Subcutaneous abdominal adipose tissue (tissue), 5 donors: ENCODE data around the gene PI4KA.

Experiments used
- H3K27ac ChIP-seq: one replicate; pipeline ENCODE4 v1.7.0; 2013; ENCODE audit warnings: low read depth, mild to moderate bottlenecking, inconsistent platforms, low read length, moderate library complexity
- H3K27me3 ChIP-seq, 5 donors: one replicate each; pipeline ENCODE4 v1.7.0; 2013; ENCODE audit warnings: low read length in 5 of 5, inconsistent platforms in 1 of 5; ENCODE audit not compliant: control insufficient read depth in 5 of 5, insufficient read depth in 4 of 5
- H3K36me3 ChIP-seq, 5 donors: one replicate each; pipeline ENCODE4 v1.7.0; 2013; ENCODE audit warnings: low read length in 5 of 5; ENCODE audit not compliant: control insufficient read depth in 5 of 5, insufficient read depth in 5 of 5
- H3K4me1 ChIP-seq, 5 donors: one replicate each; pipeline ENCODE4 v1.7.0; 2013; ENCODE audit warnings: low read length in 5 of 5, mild to moderate bottlenecking in 3 of 5, moderate library complexity in 1 of 5; ENCODE audit not compliant: control insufficient read depth in 5 of 5, insufficient read depth in 5 of 5
- H3K4me3 ChIP-seq, 5 donors: one replicate each; pipeline ENCODE4 v1.7.0; 2013; ENCODE audit warnings: low read length in 5 of 5, low read depth in 1 of 5
- H3K9ac ChIP-seq, 5 donors: one replicate each; pipeline ENCODE4 v1.7.0; 2013; ENCODE audit warnings: low read length in 5 of 5, mild to moderate bottlenecking in 4 of 5, moderate library complexity in 3 of 5
- H3K9me3 ChIP-seq, 5 donors: one replicate each; pipeline ENCODE4 v1.7.0; 2013; ENCODE audit warnings: low read length in 5 of 5; ENCODE audit not compliant: control insufficient read depth in 5 of 5
- donor health status: healthy.
- donor health status: healthy.
- donor health status: healthy.
- donor health status: healthy.
- donor health status: healthy.

Gene PI4KA

DNA sequence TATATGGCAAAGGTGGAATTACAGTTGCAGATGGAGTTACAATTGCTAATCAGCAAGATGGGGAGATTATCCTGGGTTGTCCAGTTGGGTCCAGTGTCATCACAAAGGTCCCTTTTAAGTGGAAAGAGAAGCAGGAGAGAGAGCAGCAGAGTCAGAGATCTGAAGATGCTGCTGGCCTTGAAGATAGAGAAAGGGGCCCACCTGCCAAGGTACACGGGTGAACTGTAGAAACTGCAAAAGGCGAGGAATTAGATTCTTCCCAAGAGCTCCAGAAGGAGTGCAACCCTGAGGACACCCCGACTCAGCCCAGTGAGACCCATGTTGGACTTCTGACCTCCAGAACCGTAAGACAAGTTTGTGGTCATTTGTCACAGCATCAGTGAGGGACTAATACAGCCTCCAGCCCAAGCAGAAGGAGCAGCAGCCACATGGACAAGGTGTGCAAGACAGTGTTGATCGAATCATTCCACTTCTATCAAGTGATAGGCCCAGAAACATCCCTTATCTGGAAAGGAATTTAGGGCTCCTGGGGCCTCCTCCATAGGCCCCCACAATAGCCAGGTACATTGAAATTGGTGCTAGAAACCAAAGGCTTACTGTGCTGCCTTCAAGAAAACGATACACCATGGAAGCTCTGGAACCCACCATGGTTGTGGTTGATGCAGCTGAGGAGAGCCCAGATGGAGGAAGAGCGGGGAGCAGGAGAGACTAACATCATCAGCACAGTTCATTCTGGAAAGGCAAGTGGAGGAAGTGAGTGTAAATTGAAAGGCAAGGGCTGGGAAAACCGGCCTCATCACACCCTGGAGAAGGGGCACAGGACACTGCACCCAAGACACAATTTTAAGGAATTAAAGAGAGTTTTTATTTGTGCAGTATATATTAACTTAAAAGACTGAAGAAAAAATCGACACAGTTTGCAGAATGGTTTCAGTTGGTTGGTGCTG is 23.5 kb upstream of the PI4KA start:
- Histone ChIP-seq H3K4me1 (peaks cover 0 to 7% (median 3%) of the 10 kb centered on the region in 5 donors), H3K27me3 (no peaks in the 10 kb centered on the region), H3K4me3 (no peak overlapping the region), H3K27ac (no peak overlapping the region), H3K9me3 (no peaks in the 10 kb centered on the region), H3K9ac (no peak overlapping the region), H3K36me3 (peaks cover 0 to 61% (median 45%) of the 10 kb centered on the region in 5 donors)

DNA sequence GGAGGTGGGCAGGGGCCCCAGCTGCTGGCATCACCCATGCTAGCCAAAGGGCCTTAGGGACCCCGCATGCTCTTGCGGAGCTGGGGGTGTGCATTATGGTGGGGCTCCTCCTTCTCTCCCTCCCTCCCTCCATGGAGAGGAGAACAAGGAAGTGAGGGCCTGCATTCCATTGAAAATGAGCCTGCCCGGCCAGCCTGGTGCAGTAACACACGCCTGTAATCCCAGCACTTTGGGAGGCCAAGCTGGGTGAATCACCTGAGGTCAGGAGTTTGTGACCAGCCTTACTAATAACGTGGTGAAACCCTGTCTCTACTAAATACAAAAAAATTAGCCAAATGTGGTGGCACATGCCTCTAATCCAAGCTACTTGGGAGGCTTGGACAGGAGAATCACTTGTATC is 22.6 kb upstream of the PI4KA start:
- Histone ChIP-seq H3K9ac (no peak overlapping the region), H3K27me3 (no peaks in the 10 kb centered on the region), H3K4me3 (no peak overlapping the region), H3K4me1 (peaks cover 0 to 7% (median 3%) of the 10 kb centered on the region in 5 donors), H3K27ac (no peak overlapping the region), H3K36me3 (peaks cover 0 to 62% (median 49%) of the 10 kb centered on the region in 5 donors), H3K9me3 (no peaks in the 10 kb centered on the region)

DNA sequence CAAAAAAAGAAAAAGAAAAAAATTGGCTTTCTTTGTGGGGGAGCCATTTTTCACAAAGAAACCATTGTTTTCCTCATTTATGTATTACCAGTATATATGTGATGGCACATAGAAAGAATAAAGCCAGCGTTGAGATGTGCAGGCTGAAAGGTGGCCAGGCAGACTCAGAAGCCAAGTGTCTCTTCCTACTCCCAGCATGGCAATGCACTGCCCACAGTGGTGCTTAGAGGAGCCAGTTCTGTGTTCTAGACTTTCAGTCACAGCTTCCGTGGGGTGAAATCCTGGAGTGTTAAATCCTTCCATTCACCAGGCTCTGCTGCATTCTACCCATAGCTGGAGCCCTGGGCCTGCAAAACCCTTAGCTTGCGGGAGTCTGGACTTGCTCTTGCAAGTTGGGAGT is 19.1 kb upstream of the PI4KA start:
- H3K9ac ChIP-seq = no peak overlapping the region
- no peak overlapping the region for H3K27ac ChIP-seq
- H3K36me3 ChIP-seq = peaks cover 0 to 62% (median 45%) of the 10 kb centered on the region in 5 donors
- H3K27me3 ChIP-seq = no peaks in the 10 kb centered on the region
- no peak overlapping the region for H3K4me3 ChIP-seq
- H3K4me1 ChIP-seq = no peaks in the 10 kb centered on the region
- H3K9me3 ChIP-seq = no peaks in the 10 kb centered on the region

DNA sequence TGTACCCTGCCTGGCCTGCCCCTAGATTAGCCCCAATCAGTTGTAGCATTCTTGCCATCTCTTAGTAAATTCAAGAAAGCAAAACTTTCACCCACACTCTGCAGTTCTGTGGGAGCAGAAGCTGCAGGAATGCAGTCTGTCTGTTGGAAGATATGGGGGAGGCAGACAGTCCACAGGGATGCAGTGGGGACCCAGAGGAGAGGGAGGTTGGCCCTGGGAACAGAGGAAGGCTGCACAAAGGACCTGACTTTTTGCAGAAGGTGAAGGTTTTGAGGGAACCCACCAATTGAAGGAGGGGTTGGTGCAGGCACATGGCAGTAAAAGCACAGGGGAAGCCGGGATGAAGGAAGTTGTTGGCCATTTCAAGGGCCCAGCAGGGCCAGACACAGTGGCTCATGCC is 16.7 kb upstream of the PI4KA start:
- H3K9ac ChIP-seq = no peak overlapping the region
- H3K36me3 ChIP-seq = peaks cover 0 to 47% (median 40%) of the 10 kb centered on the region in 5 donors
- no peaks in the 10 kb centered on the region for H3K9me3 ChIP-seq
- no peaks in the 10 kb centered on the region for H3K4me1 ChIP-seq
- no peaks in the 10 kb centered on the region for H3K27me3 ChIP-seq
- H3K4me3 ChIP-seq = no peak overlapping the region
- no peak overlapping the region for H3K27ac ChIP-seq

DNA sequence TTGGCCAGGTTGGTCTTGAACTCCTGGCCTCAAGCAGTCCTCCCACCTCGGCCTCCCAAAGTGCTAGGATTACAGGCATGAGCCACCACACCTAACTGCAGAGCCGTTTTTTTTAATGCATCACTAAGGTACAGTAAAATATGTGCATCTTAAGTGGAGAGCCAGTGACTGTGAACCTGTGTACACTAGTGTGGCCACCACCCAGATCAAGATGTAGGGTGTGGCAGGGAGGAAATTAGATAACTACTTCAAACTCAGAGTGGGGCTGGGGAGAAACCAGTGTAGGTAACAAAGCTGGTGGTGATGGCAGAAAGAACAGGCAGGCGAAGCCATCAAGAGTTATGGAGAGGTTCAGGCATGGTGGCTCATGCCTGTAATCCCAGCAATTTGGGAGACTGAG is 14.6 kb upstream of the PI4KA start:
- no peaks in the 10 kb centered on the region for H3K27me3 ChIP-seq
- no peaks in the 10 kb centered on the region for H3K9me3 ChIP-seq
- H3K36me3 ChIP-seq = peaks cover 0 to 49% (median 39%) of the 10 kb centered on the region in 5 donors
- H3K4me1 ChIP-seq = peaks cover 0 to 5% (median 0%) of the 10 kb centered on the region in 5 donors
- H3K4me3 ChIP-seq = no peak overlapping the region
- no peak overlapping the region for H3K9ac ChIP-seq
- H3K27ac ChIP-seq = no peak overlapping the region

DNA sequence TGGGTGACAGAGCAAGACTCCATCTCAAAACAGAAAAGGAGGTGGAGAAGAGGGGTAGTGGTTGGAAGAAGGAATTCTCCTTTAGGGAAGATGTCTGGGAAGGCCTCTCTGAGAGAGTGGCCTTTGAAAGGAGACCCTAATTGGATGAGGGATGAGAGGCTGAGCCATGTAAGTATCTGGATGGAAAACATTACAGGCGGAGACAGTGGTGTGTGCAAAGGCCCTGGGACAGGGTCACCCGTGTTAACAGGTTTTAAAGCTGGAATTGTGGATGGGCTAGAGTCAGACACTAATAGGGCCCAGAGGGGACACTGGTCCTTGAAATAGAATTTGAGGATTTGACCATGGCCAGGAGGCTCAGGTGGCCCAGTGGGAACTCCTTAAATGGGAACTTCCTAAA is 10.6 kb upstream of the PI4KA start:
- Histone ChIP-seq H3K36me3 (peaks cover 0 to 39% (median 28%) of the 10 kb centered on the region in 5 donors), H3K9ac (no peak overlapping the region), H3K9me3 (no peaks in the 10 kb centered on the region), H3K27me3 (no peaks in the 10 kb centered on the region), H3K4me1 (peaks cover 6 to 35% (median 19%) of the 10 kb centered on the region in 5 donors), H3K4me3 (no peak overlapping the region), H3K27ac (no peak overlapping the region)

DNA sequence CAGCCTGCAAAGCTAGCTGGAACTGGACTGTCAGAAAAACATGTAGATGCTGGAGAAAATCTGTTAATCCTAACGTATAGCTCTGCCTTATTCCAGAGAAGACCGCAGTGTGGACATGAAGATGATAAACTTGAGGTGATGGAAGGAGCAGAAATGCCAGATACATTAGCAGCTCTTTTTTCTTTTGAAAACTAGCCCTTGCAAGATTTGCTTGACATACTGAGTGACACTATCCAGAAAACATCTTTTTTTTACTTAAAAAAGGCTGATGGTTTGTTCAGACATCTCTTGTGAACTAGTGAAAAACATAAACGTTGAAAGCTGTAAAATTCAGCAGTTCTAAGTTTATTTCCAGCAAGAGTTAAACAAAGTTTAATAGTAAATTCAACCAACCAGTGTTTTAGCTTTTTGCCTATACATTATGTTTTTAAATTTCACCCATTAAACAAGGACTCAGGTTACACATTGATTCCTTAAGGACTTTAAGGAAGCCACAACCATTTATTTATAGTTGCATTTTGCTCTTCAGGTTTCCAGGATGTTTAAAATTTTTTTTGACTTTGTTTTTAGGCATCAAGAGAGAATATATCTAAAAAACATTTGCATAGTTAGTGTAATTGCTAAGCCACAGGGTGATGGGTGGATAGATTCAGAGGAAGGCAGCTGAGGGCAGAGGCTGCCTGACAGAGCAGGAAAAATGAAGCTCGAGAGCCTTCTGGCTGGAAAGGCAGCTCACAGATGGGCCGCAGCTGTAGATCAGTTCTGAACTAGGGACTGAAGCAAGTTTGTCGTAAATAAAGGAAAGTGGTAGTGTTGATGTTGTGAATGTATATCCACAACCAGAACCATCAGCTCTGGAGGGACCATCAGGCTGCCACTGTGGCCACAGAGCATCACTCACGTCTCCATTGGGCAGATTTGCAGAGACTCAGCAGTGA is 9.7 kb upstream of the PI4KA start:
- peaks cover 6 to 36% (median 19%) of the 10 kb centered on the region in 5 donors for H3K4me1 ChIP-seq
- H3K27ac ChIP-seq = peak overlapping the region; percentile 81
- no peaks in the 10 kb centered on the region for H3K9me3 ChIP-seq
- H3K27me3 ChIP-seq = no peaks in the 10 kb centered on the region
- H3K36me3 ChIP-seq = peaks cover 3 to 39% (median 26%) of the 10 kb centered on the region in 5 donors
- peak overlapping the region in 4 of 5 donors; percentile 9 to 70 (median 31) for H3K9ac ChIP-seq
- no peak overlapping the region for H3K4me3 ChIP-seq

DNA sequence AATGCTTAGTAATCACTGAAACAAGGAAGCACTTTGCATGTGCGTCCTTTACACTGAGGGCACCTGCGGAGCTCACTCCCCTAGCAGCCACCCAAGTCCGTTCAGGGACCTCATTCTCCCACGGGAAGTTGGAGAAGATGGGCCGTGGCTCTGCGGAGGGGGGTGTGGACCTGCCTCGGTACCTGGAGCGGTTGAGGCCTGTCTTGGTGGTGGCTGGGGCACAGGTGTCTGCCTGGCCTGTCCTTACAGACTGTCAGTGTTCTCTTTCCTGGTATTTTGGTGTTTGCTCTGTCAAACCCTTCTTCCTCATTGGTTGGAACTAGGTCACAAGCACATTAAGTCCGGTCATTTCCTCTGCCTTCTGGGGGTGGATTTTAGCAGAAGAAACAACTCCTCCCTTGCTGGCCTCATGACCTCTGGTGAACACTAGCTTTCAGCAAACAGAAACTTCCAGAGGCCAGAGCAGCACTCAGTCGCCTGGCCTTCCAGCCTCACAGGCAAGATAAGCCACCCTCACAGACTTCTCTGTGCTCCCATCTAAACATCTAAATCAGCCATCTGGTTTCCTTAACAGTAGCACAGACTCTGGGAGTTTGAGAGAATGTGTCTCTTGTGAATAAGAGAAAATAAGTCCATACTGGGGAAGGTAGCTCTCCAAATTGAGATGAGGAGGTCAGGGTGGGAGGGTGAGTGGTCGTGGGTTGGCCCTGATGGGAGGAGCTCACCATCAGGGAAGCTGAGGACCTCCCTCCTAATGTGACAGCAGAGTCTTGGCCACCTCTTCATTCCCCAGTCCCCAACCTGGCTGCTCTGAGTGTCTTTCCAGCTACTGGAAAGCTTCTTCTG is 8.8 kb upstream of the PI4KA start:
- Histone ChIP-seq H3K9ac (peak overlapping the region in 4 of 5 donors; percentile 25 to 70 (median 40)), H3K4me1 (peaks cover 6 to 44% (median 21%) of the 10 kb centered on the region in 5 donors), H3K9me3 (no peaks in the 10 kb centered on the region), H3K27ac (peak overlapping the region; percentile 81), H3K27me3 (no peaks in the 10 kb centered on the region), H3K36me3 (peaks cover 3 to 36% (median 29%) of the 10 kb centered on the region in 5 donors), H3K4me3 (peak overlapping the region in 4 of 5 donors; percentile 25 to 38 (median 28))

DNA sequence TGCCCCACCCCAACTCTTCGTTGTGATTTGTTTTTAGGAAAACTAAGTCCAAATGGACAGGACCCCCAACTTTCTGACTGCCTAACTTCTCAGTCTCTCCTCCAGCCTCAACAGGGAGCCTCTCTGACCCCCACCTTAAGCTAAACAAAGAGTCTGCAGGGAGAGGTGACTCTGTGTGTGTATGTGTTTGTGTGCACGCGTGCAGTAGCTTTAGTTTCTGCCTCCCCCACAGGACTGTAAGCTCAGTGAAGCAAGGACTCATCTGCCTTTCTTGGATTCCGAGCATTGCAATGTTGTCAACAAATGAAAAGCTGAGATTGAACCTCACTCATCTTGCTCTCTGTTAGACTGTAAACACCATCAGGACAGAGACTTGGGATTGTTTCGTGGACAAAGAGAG is 8.1 kb upstream of the PI4KA start:
- H3K36me3 ChIP-seq = peaks cover 3 to 34% (median 30%) of the 10 kb centered on the region in 5 donors
- H3K27me3 ChIP-seq = no peaks in the 10 kb centered on the region
- peak overlapping the region; percentile 81 for H3K27ac ChIP-seq
- peaks cover 6 to 44% (median 21%) of the 10 kb centered on the region in 5 donors for H3K4me1 ChIP-seq
- no peaks in the 10 kb centered on the region for H3K9me3 ChIP-seq
- peak overlapping the region in 3 of 5 donors; percentile 25 to 38 (median 32) for H3K4me3 ChIP-seq
- peak overlapping the region in 1 of 5 donors; percentile 6 for H3K9ac ChIP-seq
